Adrenal gland (tissue), 5 donors: Measurements from ENCODE around the gene PABPC1L.

Experiments
- CTCF ChIP-seq, 6 experiments: fragments of 450-650 bp in 4 of 6; fragments of 200-600 bp in 2 of 6; sonication (generic) in 1 of 6; IDR thresholded peaks; 1 replicate in 5 of 6; 2 replicates in 1 of 6; pipeline versions ENCODE4 v1.5.1 to v1.8.0; 2016 to 2021; ENCODE audit warnings: antibody characterized with exemption in 6 of 6, mild to moderate bottlenecking in 2 of 6, moderate library complexity in 1 of 6
- POLR2A ChIP-seq, 2 donors: fragments of 450-650 bp; IDR thresholded peaks; one replicate each; pipeline ENCODE4 v1.6.1; 2017; ENCODE audit warnings: antibody characterized with exemption in 2 of 2, mild to moderate bottlenecking in 2 of 2, moderate library complexity in 1 of 2
- donor health status: DM: no; HTN: no; CAD: no.

GRCh38 chr20:44981736-44982406 is 72.0 kb downstream of the PABPC1L start:
- no peak for TF ChIP-seq POLR2A (IDR thresholded peaks at IDR 0.05)
- TF ChIP-seq CTCF (IDR thresholded peaks at IDR 0.05), result no peak
